DOHH2 (cell line): Measurements from ENCODE around the gene PSD4.

Source experiments
- CTCF ChIP-seq: fragments of 200-600 bp; sonication (generic); IDR thresholded peaks from one replicate; pipeline ENCODE4 v1.5.1; 2014; ENCODE audit warnings: antibody characterized with exemption, mild to moderate bottlenecking, low read depth, low read length; ENCODE audit not compliant: poor library complexity, severe bottlenecking
- EZH2phosphoT487 ChIP-seq: fragments of 200-600 bp; sonication (generic); IDR thresholded peaks from 2 replicates; pipeline ENCODE4 v1.6.1; 2017; ENCODE audit warnings: borderline replicate concordance, mild to moderate bottlenecking, antibody characterized with exemption, low read length, moderate library complexity, mixed read lengths

- TF ChIP-seq CTCF (no peak), EZH2phosphoT487 (no peak)
These were observed 53.5 kb downstream of the PSD4 start for GRCh38 chr2:113227290-113227689.
